ENCODE data around the gene COG2. TPM values are rescaled to one million over a fixed set of nuclear protein-coding genes. Genes with fewer than 3 reads are reported as not detected.

The COG2 gene
- total and polyA plus RNA-seq, 2 of the 8 experiments (the other 6 are each of a cell fraction or from before 2014, with no cell fraction given), result 10.3 to 36.7 TPM

GRCh38 chr1:230686747-230687146 lies 44.5 kb downstream of the COG2 start:
- no peak for DNase-seq (ENCODE audit: low read depth in 1 of 2, low spot score in 2 of 2)
- POLR2A ChIA-PET (ENCODE audit: partially characterized antibody), result no interaction called here
- H2BK120ac ChIP-seq (replicated peaks; ENCODE audit: low read depth, low read length), result no peak overlapping the region
- no peaks in the 10 kb centered on the region for H3K79me1 ChIP-seq (ENCODE audit: low read depth, low read length)
- no peak overlapping the region for H4K91ac ChIP-seq (replicated peaks; ENCODE audit: insufficient read length, low read length)
- H2AK5ac ChIP-seq (ENCODE audit: low read depth, low read length), result no peak overlapping the region
- no peak for TF ChIP-seq HDAC6 (IDR thresholded peaks at IDR 0.05; ENCODE audit: low read depth, low read length)
- no peak for TF ChIP-seq YY1 (IDR thresholded peaks at IDR 0.05; ENCODE audit: low read depth, low read length)
- TF ChIP-seq SRF (IDR thresholded peaks at IDR 0.05; ENCODE audit: low read depth, low read length), result no peak
- H3K4me1 ChIP-seq (replicated peaks in 1 of 4; ENCODE audit: control insufficient read depth in 3 of 4, insufficient read depth in 4 of 4, low read length in 3 of 4), result no peaks in the 10 kb centered on the region
- H3K36me3 ChIP-seq (ENCODE audit: control insufficient read depth in 2 of 4, insufficient read depth in 4 of 4, low read length in 3 of 4), result peaks cover 26 to 81% (median 52%) of the 10 kb centered on the region in 4 experiments
- no peak overlapping the region for H3K4me3 ChIP-seq (ENCODE audit: extremely low read depth in 1 of 4, insufficient read depth in 2 of 4, low read depth in 3 of 4, low read length in 4 of 4)
- no peak overlapping the region for H3K56ac ChIP-seq (replicated peaks; ENCODE audit: insufficient read length, low read depth, low read length)
- no peak overlapping the region for H2BK12ac ChIP-seq (ENCODE audit: low read depth, low read length)
- no peak overlapping the region for H3K9ac ChIP-seq (replicated peaks in 1 of 4; ENCODE audit: extremely low read depth in 1 of 4, low read depth in 3 of 4, low read length in 3 of 4)
- H2BK5ac ChIP-seq (ENCODE audit: low read depth, low read length), result no peak overlapping the region
- H3K14ac ChIP-seq (ENCODE audit: insufficient read length), result no peak overlapping the region
- 74% methylated on average over 5 of the region's 5 CpGs; no CpG with 5 or more reads in 1 of the 2 experiments for WGBS, 2 experiments (ENCODE audit: extremely low coverage in 1 of 2, insufficient coverage in 1 of 2, insufficient read length in 1 of 2, insufficient replicate concordance in 2 of 2, low coverage in 1 of 2, low lambda C conversion rate in 2 of 2, missing lambda C conversion rate in 1 of 2)
- no peak overlapping the region for H4K5ac ChIP-seq (ENCODE audit: insufficient read length, low read depth, low read length)
- no peak overlapping the region for H2BK15ac ChIP-seq (ENCODE audit: low read length)
- no peak for FAIRE-seq
- H3K23me2 ChIP-seq (ENCODE audit: low read depth, low read length), result no peaks in the 10 kb centered on the region
- no peaks in the 10 kb centered on the region for H3K27me3 ChIP-seq (replicated peaks in 1 of 4; ENCODE audit: control insufficient read depth in 3 of 4, extremely low read depth in 1 of 4, insufficient read depth in 3 of 4, low read length in 3 of 4)
- CTCF ChIA-PET (ENCODE audit: partially characterized antibody), result interaction anchor here (0.7 to 3.3 kb wide), 8 partner anchors 8 to 321 kb away, joined by 3 to 11 read pairs (median 3); no protein-coding TSS in a partner anchor
- H3K79me2 ChIP-seq (ENCODE audit: control insufficient read depth in 1 of 2, insufficient read depth in 2 of 2, low read length in 2 of 2), result no peaks in the 10 kb centered on the region
- H2BK20ac ChIP-seq (ENCODE audit: low read length), result no peak overlapping the region
- H3K27ac ChIP-seq (ENCODE audit: low read depth, low read length), result no peak overlapping the region
- no peak overlapping the region for H3K4ac ChIP-seq (replicated peaks; ENCODE audit: insufficient read length, low read depth, low read length)
- H2AFZ ChIP-seq (ENCODE audit: low read length), result no peak overlapping the region
- H4K8ac ChIP-seq (ENCODE audit: extremely low read depth, insufficient read depth, low read length), result no peak overlapping the region
- H4K20me1 ChIP-seq (replicated peaks in 1 of 2; ENCODE audit: control insufficient read depth in 1 of 2, insufficient read depth in 2 of 2, low read length in 2 of 2), result peaks cover 0 to 3% of the 10 kb centered on the region in 2 experiments
- no peaks in the 10 kb centered on the region for H3K9me3 ChIP-seq (ENCODE audit: insufficient read depth in 2 of 2, low read depth in 1 of 2, low read length in 1 of 2)
- H3K18ac ChIP-seq (ENCODE audit: extremely low read depth, low read length), result no peak overlapping the region
- no peak overlapping the region for H3K4me2 ChIP-seq (ENCODE audit: insufficient read depth in 1 of 2, low read depth in 2 of 2, low read length in 2 of 2)
- H3K23ac ChIP-seq (ENCODE audit: insufficient read length), result no peak overlapping the region

All from H1 (cell line).